H9 (cell line): ENCODE data around the gene DNAJB5. TPM values are rescaled to one million over a fixed set of nuclear protein-coding genes. Genes with fewer than 3 reads are reported as not detected.

ENCODE experiments used
- DNase-seq: peaks from one replicate; pipeline ENCODE4 v3.0.0-alpha.2; 2017
- H2AFZ ChIP-seq: one replicate; pipeline ENCODE4 v1.6.1; 2013; ENCODE audit warnings: mild to moderate bottlenecking, low read length, control low read depth, moderate library complexity
- H2AK5ac ChIP-seq: 2 replicates; pipeline ENCODE4 v1.6.1; 2013; ENCODE audit warnings: low read length, control low read depth, mixed read lengths; ENCODE audit not compliant: insufficient read length
- H2BK120ac ChIP-seq: one replicate; pipeline ENCODE4 v1.6.1; 2013; ENCODE audit warnings: low read depth, mild to moderate bottlenecking, low read length, control low read depth, inconsistent platforms; ENCODE audit not compliant: poor library complexity, severe bottlenecking
- H2BK12ac ChIP-seq: 2 replicates; pipeline ENCODE4 v1.6.1; 2013; ENCODE audit warnings: low read length, control low read depth, mixed read lengths, low read depth; ENCODE audit not compliant: insufficient read length
- H2BK15ac ChIP-seq: 2 replicates; pipeline ENCODE4 v1.6.1; 2013; ENCODE audit warnings: low read depth, low read length, control low read depth
- H2BK20ac ChIP-seq: one replicate; pipeline ENCODE4 v1.6.1; 2013; ENCODE audit warnings: low read depth, mild to moderate bottlenecking, low read length, control low read depth, inconsistent platforms; ENCODE audit not compliant: poor library complexity, severe bottlenecking
- H2BK5ac ChIP-seq: 2 replicates; pipeline ENCODE4 v1.6.1; 2013; ENCODE audit warnings: low read length, control low read depth, mixed read lengths; ENCODE audit not compliant: insufficient read length
- H3K14ac ChIP-seq: 2 replicates; pipeline ENCODE4 v1.6.1; 2013; ENCODE audit warnings: low read length, control low read depth; ENCODE audit not compliant: insufficient read depth
- H3K18ac ChIP-seq: 2 replicates; pipeline ENCODE4 v1.6.1; 2013; ENCODE audit warnings: low read depth, mild to moderate bottlenecking, mixed read lengths, low read length, control low read depth; ENCODE audit not compliant: insufficient read length
- H3K23ac ChIP-seq: 2 replicates; pipeline ENCODE4 v1.6.1; 2013; ENCODE audit warnings: low read length, control low read depth, mixed read lengths, low read depth; ENCODE audit not compliant: insufficient read length
- H3K23me2 ChIP-seq: 2 replicates; pipeline ENCODE4 v1.6.1; 2013; ENCODE audit warnings: low read depth, mild to moderate bottlenecking, mixed read lengths, low read length, control low read depth; ENCODE audit not compliant: insufficient read length, poor library complexity, severe bottlenecking
- H3K27ac ChIP-seq: 2 replicates; pipeline ENCODE4 v1.5.1; 2013; ENCODE audit warnings: low read length, control low read depth, mixed read lengths, low read depth; ENCODE audit not compliant: insufficient read length
- H3K27me3 ChIP-seq: 2 replicates; pipeline ENCODE4 v1.6.1; 2013; ENCODE audit warnings: low read length, control low read depth, inconsistent platforms; ENCODE audit not compliant: insufficient read depth
- H3K4ac ChIP-seq: 2 replicates; pipeline ENCODE4 v1.6.1; 2013; ENCODE audit warnings: low read depth, mild to moderate bottlenecking, control low read depth, inconsistent platforms, low read length, moderate library complexity
- H3K4me1 ChIP-seq: 2 replicates; pipeline ENCODE4 v1.6.1; 2013; ENCODE audit warnings: low read length, control low read depth, inconsistent platforms; ENCODE audit not compliant: insufficient read depth
- H3K4me2 ChIP-seq: 2 replicates; pipeline ENCODE4 v1.6.1; 2013; ENCODE audit warnings: low read length, control low read depth, mixed read lengths; ENCODE audit not compliant: insufficient read length, insufficient read depth
- H3K56ac ChIP-seq: 2 replicates; pipeline ENCODE4 v1.6.1; 2013; ENCODE audit warnings: low read depth, mild to moderate bottlenecking, mixed read lengths, low read length, control low read depth; ENCODE audit not compliant: insufficient read length
- H3K79me1 ChIP-seq: 2 replicates; pipeline ENCODE4 v1.6.1; 2013; ENCODE audit warnings: low read depth, mild to moderate bottlenecking, moderate library complexity, low read length, control low read depth, inconsistent platforms; ENCODE audit not compliant: insufficient read depth, poor library complexity, severe bottlenecking
- H3K79me2 ChIP-seq: 2 replicates; pipeline ENCODE4 v1.6.1; 2013; ENCODE audit warnings: low read length, control low read depth, inconsistent platforms; ENCODE audit not compliant: insufficient read depth
- H3K9ac ChIP-seq: 2 replicates; pipeline ENCODE4 v1.6.1; 2013; ENCODE audit warnings: low read length, control low read depth, mixed read lengths; ENCODE audit not compliant: insufficient read length; ENCODE audit errors: extremely low read depth
- H3K9me3 ChIP-seq: one replicate; pipeline ENCODE4 v1.6.1; 2013; ENCODE audit warnings: low read depth, low read length, inconsistent platforms; ENCODE audit not compliant: control insufficient read depth
- H3T11ph ChIP-seq: one replicate; pipeline ENCODE4 v1.6.1; 2013; ENCODE audit warnings: mild to moderate bottlenecking, low read length, control low read depth, inconsistent platforms
- H4K20me1 ChIP-seq: one replicate; pipeline ENCODE4 v1.6.1; 2013; ENCODE audit not compliant: control insufficient read depth, insufficient read length, insufficient read depth
- H4K5ac ChIP-seq: 2 replicates; pipeline ENCODE4 v1.6.1; 2013; ENCODE audit warnings: low read depth, mild to moderate bottlenecking, mixed read lengths, low read length, control low read depth; ENCODE audit not compliant: insufficient read length
- H4K8ac ChIP-seq: replicated peaks from 2 replicates; pipeline ENCODE4 v1.6.1; 2013; ENCODE audit warnings: low read length, control low read depth, mixed read lengths, low read depth; ENCODE audit not compliant: insufficient read length
- H4K91ac ChIP-seq: 2 replicates; pipeline ENCODE4 v1.6.1; 2013; ENCODE audit warnings: low read depth, mild to moderate bottlenecking, moderate library complexity, mixed read lengths, low read length, control low read depth; ENCODE audit not compliant: insufficient read length
- H3K27ac Mint-ChIP-seq, 3 experiments: 2 replicates in 2 of 3; 3 replicates in 1 of 3; pipeline ENCODE4 v1.8.0; 2020 to 2021; ENCODE audit warnings: mixed read lengths in 3 of 3, mild to moderate bottlenecking in 1 of 3, moderate library complexity in 1 of 3
- H3K27me3 Mint-ChIP-seq: 2 replicates; pipeline ENCODE4 v1.8.0; 2021; ENCODE audit warnings: low read depth, mild to moderate bottlenecking, moderate library complexity, mixed read lengths
- H3K36me3 Mint-ChIP-seq, 3 experiments: 2 replicates in 2 of 3; 3 replicates in 1 of 3; pipeline ENCODE4 v1.8.0; 2020 to 2021; ENCODE audit warnings: low read depth in 3 of 3, mixed read lengths in 3 of 3; ENCODE audit not compliant: insufficient read depth in 1 of 3
- H3K4me1 Mint-ChIP-seq, 2 experiments: 2 replicates each; pipeline ENCODE4 v1.8.0; 2020; ENCODE audit warnings: mixed read lengths in 2 of 2
- H3K4me3 Mint-ChIP-seq, 2 experiments: 2 replicates in 1 of 2; 3 replicates in 1 of 2; pipeline ENCODE4 v1.8.0; 2020 to 2021; ENCODE audit warnings: mild to moderate bottlenecking in 2 of 2, mixed read lengths in 2 of 2, moderate library complexity in 1 of 2
- H3K9me3 Mint-ChIP-seq, 2 experiments: 2 replicates in 1 of 2; 3 replicates in 1 of 2; pipeline ENCODE4 v1.8.0; 2020; ENCODE audit warnings: mild to moderate bottlenecking in 2 of 2, mixed read lengths in 2 of 2, moderate library complexity in 1 of 2
- total RNA-seq: library from RNA; stranded (reverse); gene quantifications from 2 replicates; pipeline ENCODE4 v1.2.1, GENCODE V29; 2021
- TF ChIP-seq, protein P1 (sequence below): fragments of 200-600 bp; sonication (generic); conservative IDR thresholded peaks from 3 replicates; pipeline ENCODE4 v1.8.0; 2021; ENCODE audit warnings: antibody characterized with exemption, mild to moderate bottlenecking

DNAJB5 gene
- total RNA-seq, 1 experiment from 2014 or later = 38.9 TPM

- TF ChIP-seq, protein P1, sequence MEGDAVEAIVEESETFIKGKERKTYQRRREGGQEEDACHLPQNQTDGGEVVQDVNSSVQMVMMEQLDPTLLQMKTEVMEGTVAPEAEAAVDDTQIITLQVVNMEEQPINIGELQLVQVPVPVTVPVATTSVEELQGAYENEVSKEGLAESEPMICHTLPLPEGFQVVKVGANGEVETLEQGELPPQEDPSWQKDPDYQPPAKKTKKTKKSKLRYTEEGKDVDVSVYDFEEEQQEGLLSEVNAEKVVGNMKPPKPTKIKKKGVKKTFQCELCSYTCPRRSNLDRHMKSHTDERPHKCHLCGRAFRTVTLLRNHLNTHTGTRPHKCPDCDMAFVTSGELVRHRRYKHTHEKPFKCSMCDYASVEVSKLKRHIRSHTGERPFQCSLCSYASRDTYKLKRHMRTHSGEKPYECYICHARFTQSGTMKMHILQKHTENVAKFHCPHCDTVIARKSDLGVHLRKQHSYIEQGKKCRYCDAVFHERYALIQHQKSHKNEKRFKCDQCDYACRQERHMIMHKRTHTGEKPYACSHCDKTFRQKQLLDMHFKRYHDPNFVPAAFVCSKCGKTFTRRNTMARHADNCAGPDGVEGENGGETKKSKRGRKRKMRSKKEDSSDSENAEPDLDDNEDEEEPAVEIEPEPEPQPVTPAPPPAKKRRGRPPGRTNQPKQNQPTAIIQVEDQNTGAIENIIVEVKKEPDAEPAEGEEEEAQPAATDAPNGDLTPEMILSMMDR = no peak
- no peak overlapping the region for H3K14ac ChIP-seq
- H4K8ac ChIP-seq = no peak overlapping the region
- no peaks in the 10 kb centered on the region for H3K79me2 ChIP-seq
- H3K4me1 Mint-ChIP-seq = peaks cover 40 to 41% of the 10 kb centered on the region in 2 experiments
- no peak overlapping the region for H3K56ac ChIP-seq
- H3K4me3 Mint-ChIP-seq = no peak overlapping the region
- H3K18ac ChIP-seq = no peak overlapping the region
- H3K23me2 ChIP-seq = no peaks in the 10 kb centered on the region
- no peak overlapping the region for H3K4me2 ChIP-seq
- H2AK5ac ChIP-seq = no peak overlapping the region
- H3K4ac ChIP-seq = no peak overlapping the region
- no peak overlapping the region for H2BK120ac ChIP-seq
- H2BK12ac ChIP-seq = no peak overlapping the region
- H4K5ac ChIP-seq = no peak overlapping the region
- no peak overlapping the region for H2BK15ac ChIP-seq
- H3K27ac ChIP-seq = no peak overlapping the region
- H2BK20ac ChIP-seq = no peak overlapping the region
- H3K9me3 ChIP-seq = no peaks in the 10 kb centered on the region
- no peak overlapping the region for H3K9ac ChIP-seq
- H3K4me1 ChIP-seq = peaks cover 11% of the 10 kb centered on the region; the same call in 1 of the 2 replicates
- no peaks in the 10 kb centered on the region for H3K79me1 ChIP-seq
- H3K23ac ChIP-seq = no peak overlapping the region
- DNase-seq = no peak
- no peak overlapping the region for H4K91ac ChIP-seq
- peaks cover 34 to 51% (median 46%) of the 10 kb centered on the region in 3 experiments for H3K36me3 Mint-ChIP-seq
- no peak overlapping the region for H3T11ph ChIP-seq
- no peaks in the 10 kb centered on the region for H3K9me3 Mint-ChIP-seq
- H4K20me1 ChIP-seq = no peaks in the 10 kb centered on the region
- H3K27ac Mint-ChIP-seq = peak overlapping the region in 2 of 3 experiments; percentile 65 to 66; a peak in 3 of 7 replicates
- H3K27me3 ChIP-seq = no peaks in the 10 kb centered on the region
- H3K27me3 Mint-ChIP-seq = peaks cover 2% of the 10 kb centered on the region; the same call in 1 of the 2 replicates
- no peak overlapping the region for H2BK5ac ChIP-seq
- no peak overlapping the region for H2AFZ ChIP-seq
Measured at GRCh38 chr9:34997379-34997781, 7.8 kb downstream of the DNAJB5 start.
